Femur (tissue), 1 donor: ENCODE data around the gene LRRC38.

Experiments used
- DNase-seq: peaks from one replicate; pipeline ENCODE4 v3.0.0-alpha.2; 2017

The LRRC38 gene

GRCh38 chr1:13516606-13517005, 2.8 kb upstream of the LRRC38 start:
- no peak for DNase-seq

GRCh38 chr1:13514821-13515220, 1.0 kb upstream of the LRRC38 start:
- peak; percentile 62 for DNase-seq

GRCh38 chr1:13513063-13513894, 524 bp downstream of the LRRC38 start:
- DNase-seq = no peak

- no peak for DNase-seq
Observed at GRCh38 chr1:13512472-13512871, 1.3 kb downstream of the LRRC38 start.

GRCh38 chr1:13510499-13510898, 3.3 kb downstream of the LRRC38 start:
- DNase-seq = no peak

- DNase-seq = no peak
Observed at GRCh38 chr1:13507075-13507474, 6.7 kb downstream of the LRRC38 start.

- DNase-seq = no peak
Observed at GRCh38 chr1:13505020-13505419, 8.8 kb downstream of the LRRC38 start.

GRCh38 chr1:13500806-13501205, 13.0 kb downstream of the LRRC38 start:
- DNase-seq = no peak

GRCh38 chr1:13499422-13499821, 14.4 kb downstream of the LRRC38 start:
- DNase-seq = no peak

GRCh38 chr1:13498553-13498952, 15.2 kb downstream of the LRRC38 start:
- DNase-seq = no peak

GRCh38 chr1:13495186-13495585, 18.6 kb downstream of the LRRC38 start:
- no peak for DNase-seq

GRCh38 chr1:13494712-13495111, 19.1 kb downstream of the LRRC38 start:
- DNase-seq = no peak

- DNase-seq = no peak
Observed at GRCh38 chr1:13494025-13494424, 19.8 kb downstream of the LRRC38 start.

- no peak for DNase-seq
Observed at GRCh38 chr1:13492711-13493110, 21.1 kb downstream of the LRRC38 start.

GRCh38 chr1:13487957-13488356, 25.8 kb downstream of the LRRC38 start:
- no peak for DNase-seq

- DNase-seq = peak; percentile 50
Observed at GRCh38 chr1:13487143-13487868, 26.5 kb downstream of the LRRC38 start.

- DNase-seq = no peak
Observed at GRCh38 chr1:13483946-13484345, 29.9 kb downstream of the LRRC38 start.

GRCh38 chr1:13482600-13482999, 31.2 kb downstream of the LRRC38 start:
- DNase-seq = no peak

- DNase-seq = no peak
Observed at GRCh38 chr1:13479171-13479856, 34.5 kb downstream of the LRRC38 start.

- no peak for DNase-seq
Observed at GRCh38 chr1:13478692-13479091, 35.1 kb downstream of the LRRC38 start.

GRCh38 chr1:13469343-13469742, 44.5 kb downstream of the LRRC38 start:
- no peak for DNase-seq

- DNase-seq = no peak
Observed at GRCh38 chr1:13465515-13465914, 48.3 kb downstream of the LRRC38 start.

- DNase-seq = no peak
Observed at GRCh38 chr1:13462682-13463081, 51.1 kb downstream of the LRRC38 start.

- DNase-seq = no peak
Observed at GRCh38 chr1:13461977-13462376, 51.8 kb downstream of the LRRC38 start.
